Thyroid gland (tissue), 4 donors: ENCODE measurements around the gene GNAI1. TPM values are rescaled to one million over a fixed set of nuclear protein-coding genes. Genes with fewer than 3 reads are reported as not detected.

Experiments used
- DNase-seq, 2 donors: peaks; one replicate each; pipeline ENCODE4 v3.0.0-alpha.2; 2019
- H3K27ac ChIP-seq, 3 donors: fragments of 200-600 bp; sonication (generic); 1 replicate in 2 of 3; 2 replicates in 1 of 3; pipeline ENCODE4 v1.5.1; 2016 to 2019; ENCODE audit warnings: mild to moderate bottlenecking in 1 of 3, moderate library complexity in 1 of 3
- H3K27me3 ChIP-seq: fragments of 200-600 bp; sonication (generic); one replicate; pipeline ENCODE4 v1.5.1; 2019
- H3K36me3 ChIP-seq, 2 donors: fragments of 200-600 bp; sonication (generic); one replicate each; pipeline ENCODE4 v1.5.1; 2016 to 2019
- H3K4me1 ChIP-seq, 2 donors: fragments of 200-600 bp; sonication (generic); one replicate each; pipeline ENCODE4 v1.5.1; 2017 to 2019
- H3K4me3 ChIP-seq, 3 donors: fragments of 200-600 bp; sonication (generic); replicated peaks in 1 of 3; 1 replicate in 2 of 3; 2 replicates in 1 of 3; pipeline ENCODE4 v1.5.1; 2016; ENCODE audit warnings: mild to moderate bottlenecking in 1 of 3
- H3K9me3 ChIP-seq: fragments of 200-600 bp; sonication (generic); one replicate; pipeline ENCODE4 v1.5.1; 2017
- CTCF ChIP-seq, 6 experiments: fragments of 200-600 bp in 3 of 6; fragments of 450-650 bp in 3 of 6; sonication (generic) in 3 of 6; IDR thresholded peaks; one replicate each; pipeline ENCODE4 v1.5.1; 2016 to 2019; ENCODE audit warnings: antibody characterized with exemption in 6 of 6, mild to moderate bottlenecking in 2 of 6, inconsistent platforms in 1 of 6, moderate library complexity in 1 of 6
- POLR2A ChIP-seq, 2 donors: fragments of 450-650 bp; IDR thresholded peaks; one replicate each; pipeline ENCODE4 v1.6.1; 2017; ENCODE audit warnings: antibody characterized with exemption in 2 of 2, mild to moderate bottlenecking in 2 of 2, moderate library complexity in 1 of 2
- WGBS, 2 donors: methylation state at CpG; one replicate each; pipeline ENCODE4 v1.1.5; 2017; 5-methylcytosine and 5-hydroxymethylcytosine counted together
- intact Hi-C: fragments of 100-400 bp; cut with DNase I; formaldehyde crosslinking; loops from one replicate; pipeline ENCODE4 v1.15.1; 2023
- small RNA-seq: library from RNA; depleted of rRNA; stranded (forward); fragments of <200 nt; gene quantifications from one replicate; pipeline ENCODE3, GENCODE V24; 2016
- total RNA-seq, 4 donors: library from RNA; depleted of rRNA; stranded (reverse); fragments of >200 nt; gene quantifications; one replicate each; pipeline ENCODE4 v1.2.3, GENCODE V29; 2016

The GNAI1 gene
- total RNA-seq, 4 donors from 2014 or later = 32.1 to 52.7 (median 47.4) TPM

GRCh38 chr7:80264769-80265495 is 130.3 kb downstream of the GNAI1 start:
- TF ChIP-seq CTCF (IDR thresholded peaks at IDR 0.05) (no peak), POLR2A (IDR thresholded peaks at IDR 0.05) (no peak)
- no peaks in the 10 kb centered on the region for H3K27me3 ChIP-seq
- intact Hi-C loops = no loop called here
- H3K9me3 ChIP-seq = no peaks in the 10 kb centered on the region
- DNase-seq = no peak
- H3K4me1 ChIP-seq = no peaks in the 10 kb centered on the region
- 76 to 79% methylated on average over 6 of the region's 6 CpGs for whole genome bisulfite sequencing, 2 donors
- H3K4me3 ChIP-seq = no peak overlapping the region
- H3K36me3 ChIP-seq = no peaks in the 10 kb centered on the region
- no peak overlapping the region for H3K27ac ChIP-seq

GRCh38 chr7:80272560-80273239 is 138.1 kb downstream of the GNAI1 start:
- WGBS, 2 donors = 74 to 79% methylated on average over 4 of the region's 4 CpGs
- no peaks in the 10 kb centered on the region for H3K27me3 ChIP-seq
- H3K36me3 ChIP-seq = no peaks in the 10 kb centered on the region
- no peak overlapping the region for H3K4me3 ChIP-seq
- no peak overlapping the region for H3K27ac ChIP-seq
- no peak for DNase-seq
- H3K4me1 ChIP-seq = peaks cover 0 to 5% of the 10 kb centered on the region in 2 donors
- H3K9me3 ChIP-seq = no peaks in the 10 kb centered on the region
- TF ChIP-seq CTCF (IDR thresholded peaks at IDR 0.05) = no peak
- no peak for TF ChIP-seq POLR2A (IDR thresholded peaks at IDR 0.05)
- intact Hi-C loops = no loop called here

GRCh38 chr7:80273327-80273726 is 138.7 kb downstream of the GNAI1 start:
- H3K4me3 ChIP-seq = no peak overlapping the region

GRCh38 chr7:80275192-80275605 is 140.6 kb downstream of the GNAI1 start:
- Histone ChIP-seq H3K4me1 (peaks cover 0 to 19% of the 10 kb centered on the region in 2 donors), H3K36me3 (no peaks in the 10 kb centered on the region), H3K27ac (no peak overlapping the region), H3K9me3 (no peaks in the 10 kb centered on the region), H3K27me3 (no peaks in the 10 kb centered on the region), H3K4me3 (no peak overlapping the region)
- TF ChIP-seq POLR2A (IDR thresholded peaks at IDR 0.05) (no peak), CTCF (IDR thresholded peaks at IDR 0.05) (no peak)
- intact Hi-C loops = no loop called here
- no peak for DNase-seq
- WGBS, 2 donors = 75 to 83% methylated on average over 1 of the region's 1 CpG

More at GRCh38 chr7:80273327-80273726, 138.7 kb downstream of the GNAI1 start:
- peaks cover 0 to 12% of the 10 kb centered on the region in 2 donors for H3K4me1 ChIP-seq
- intact Hi-C loops = no loop called here
- H3K27ac ChIP-seq = no peak overlapping the region
- 72 to 84% methylated on average over 3 of the region's 3 CpGs for WGBS, 2 donors
- H3K27me3 ChIP-seq = no peaks in the 10 kb centered on the region
- no peaks in the 10 kb centered on the region for H3K36me3 ChIP-seq
- TF ChIP-seq CTCF (IDR thresholded peaks at IDR 0.05) = no peak
- TF ChIP-seq POLR2A (IDR thresholded peaks at IDR 0.05) = no peak
- DNase-seq = no peak
- no peaks in the 10 kb centered on the region for H3K9me3 ChIP-seq

Small RNAs within 50 kb of the gene (small RNA-seq; reads per million reads assigned to genes)
- not detected for gene RN7SL869P
